HG03066 (cell line): ENCODE results near the gene CPLANE1.
"Not testable (repeated sequence)": the region's sequence is repeated elsewhere in the genome, so short reads cannot be mapped to it uniquely, and the experiment has no call there.

ENCODE experiments used
- ATAC-seq: cut with Tn5 transposase; IDR thresholded peaks from one replicate; pipeline ENCODE4 v1.9.1; 2021; ENCODE audit warnings: low read depth; ENCODE audit not compliant: unreplicated experiment

Gene CPLANE1

GRCh38 chr5:37211661-37212060 lies 37.5 kb downstream of the CPLANE1 start:
- ATAC-seq = no peak

GRCh38 chr5:37208883-37209797 lies 40.0 kb downstream of the CPLANE1 start:
- ATAC-seq = no peak

- ATAC-seq = no peak
Observed at GRCh38 chr5:37207802-37208201, 41.4 kb downstream of the CPLANE1 start.

GRCh38 chr5:37206736-37207135 lies 42.4 kb downstream of the CPLANE1 start:
- ATAC-seq = no peak

- no peak for ATAC-seq
Observed at GRCh38 chr5:37198842-37199241, 50.3 kb downstream of the CPLANE1 start.

- peak; percentile 54 for ATAC-seq
Observed at GRCh38 chr5:37198061-37198460, 51.1 kb downstream of the CPLANE1 start.

- peak; percentile 87 for ATAC-seq
Observed at GRCh38 chr5:37197340-37198050, 51.7 kb downstream of the CPLANE1 start.

GRCh38 chr5:37190592-37190991 lies 58.6 kb downstream of the CPLANE1 start:
- ATAC-seq = no peak

GRCh38 chr5:37189355-37189754 lies 59.8 kb downstream of the CPLANE1 start:
- ATAC-seq = no peak

GRCh38 chr5:37187465-37187977 lies 61.7 kb downstream of the CPLANE1 start:
- ATAC-seq = no peak

GRCh38 chr5:37184748-37185364 lies 64.3 kb downstream of the CPLANE1 start:
- peak; percentile 84 for ATAC-seq

GRCh38 chr5:37182667-37183066 lies 66.5 kb downstream of the CPLANE1 start:
- ATAC-seq = no peak

- no peak for ATAC-seq
Observed at GRCh38 chr5:37174928-37175327, 74.2 kb downstream of the CPLANE1 start.

GRCh38 chr5:37172957-37173356 lies 76.2 kb downstream of the CPLANE1 start:
- ATAC-seq = no peak

GRCh38 chr5:37170856-37171255 lies 78.3 kb downstream of the CPLANE1 start:
- ATAC-seq = no peak

GRCh38 chr5:37166197-37166596 lies 83.0 kb downstream of the CPLANE1 start:
- ATAC-seq = no peak

- ATAC-seq = no peak
Observed at GRCh38 chr5:37165761-37166160, 83.4 kb downstream of the CPLANE1 start.

GRCh38 chr5:37153661-37154060 lies 95.5 kb downstream of the CPLANE1 start:
- ATAC-seq = no peak

GRCh38 chr5:37146896-37147295 lies 102.3 kb downstream of the CPLANE1 start:
- ATAC-seq = no peak

- no peak for ATAC-seq
Observed at GRCh38 chr5:37136694-37137093, 112.5 kb downstream of the CPLANE1 start.

- ATAC-seq = not testable (repeated sequence)
Observed at GRCh38 chr5:37135312-37135711, 113.9 kb downstream of the CPLANE1 start.
